NCI-H1436 treated with DMSO at 0.1 percent for 48 hours (cell line): ENCODE measurements around the gene PTPN4.

Experiments used
- DNase-seq: peaks from one replicate; lab custom pipeline; 2025; lab: John Stamatoyannopoulos, UW

Gene PTPN4

GRCh38 chr2:119809339-119810048, 49.8 kb downstream of the PTPN4 start:
- no peak for DNase-seq

- no peak for DNase-seq
Observed at GRCh38 chr2:119810049-119810630, 50.4 kb downstream of the PTPN4 start.

GRCh38 chr2:119814216-119814615, 54.5 kb downstream of the PTPN4 start:
- DNase-seq = no peak

GRCh38 chr2:119818792-119819191, 59.1 kb downstream of the PTPN4 start:
- DNase-seq = no peak

GRCh38 chr2:119819846-119820245, 60.1 kb downstream of the PTPN4 start:
- no peak for DNase-seq

- no peak for DNase-seq
Observed at GRCh38 chr2:119820275-119820674, 60.6 kb downstream of the PTPN4 start.

- DNase-seq = no peak
Observed at GRCh38 chr2:119821266-119821665, 61.5 kb downstream of the PTPN4 start.

GRCh38 chr2:119823734-119824334, 64.1 kb downstream of the PTPN4 start:
- no peak for DNase-seq

GRCh38 chr2:119826370-119826961, 66.7 kb downstream of the PTPN4 start:
- no peak for DNase-seq

GRCh38 chr2:119827866-119828507, 68.3 kb downstream of the PTPN4 start:
- no peak for DNase-seq

GRCh38 chr2:119836455-119837142, 76.9 kb downstream of the PTPN4 start:
- DNase-seq = no peak

- DNase-seq = no peak
Observed at GRCh38 chr2:119837350-119837749, 77.6 kb downstream of the PTPN4 start.

GRCh38 chr2:119837759-119838158, 78.0 kb downstream of the PTPN4 start:
- DNase-seq = no peak

GRCh38 chr2:119838179-119838578, 78.5 kb downstream of the PTPN4 start:
- no peak for DNase-seq

GRCh38 chr2:119841550-119841949, 81.8 kb downstream of the PTPN4 start:
- no peak for DNase-seq

GRCh38 chr2:119846021-119846420, 86.3 kb downstream of the PTPN4 start:
- DNase-seq = no peak

GRCh38 chr2:119849838-119850565, 90.3 kb downstream of the PTPN4 start:
- DNase-seq = no peak

- DNase-seq = no peak
Observed at GRCh38 chr2:119852214-119852613, 92.5 kb downstream of the PTPN4 start.

GRCh38 chr2:119853777-119854399, 94.2 kb downstream of the PTPN4 start:
- no peak for DNase-seq

- no peak for DNase-seq
Observed at GRCh38 chr2:119856469-119856901, 96.8 kb downstream of the PTPN4 start.

GRCh38 chr2:119857742-119858141, 98.0 kb downstream of the PTPN4 start:
- no peak for DNase-seq
